Bronchial epithelial cell (primary cell): ENCODE measurements around the gene FASTKD1. TPM values are rescaled to one million over a fixed set of nuclear protein-coding genes. Genes with fewer than 3 reads are reported as not detected.
"Not testable (repeated sequence)": the region's sequence is repeated elsewhere in the genome, so short reads cannot be mapped to it uniquely, and the experiment has no call there.

Experiments
- DNase-seq: peaks from one replicate; pipeline ENCODE4 v3.0.0-alpha.2; 2010; ENCODE audit warnings: low read depth
- FAIRE-seq: peaks from 2 replicates; lab custom pipeline; 2011; peaks lifted over from hg19 to GRCh38; lab: Jason Lieb, UNC
- H3K27me3 ChIP-seq: 2 replicates; pipeline ENCODE4 v1.5.1; 2011; ENCODE audit warnings: low read length; ENCODE audit not compliant: control insufficient read depth, insufficient read depth
- H3K36me3 ChIP-seq: 2 replicates; pipeline ENCODE4 v1.5.1; 2011; ENCODE audit warnings: low read length; ENCODE audit not compliant: control insufficient read depth, insufficient read depth
- H3K4me3 ChIP-seq: 2 replicates; pipeline ENCODE4 v1.5.1; 2011; ENCODE audit warnings: mild to moderate bottlenecking, low read depth, low read length, control low read depth
- CTCF ChIP-seq: IDR thresholded peaks from 2 replicates; pipeline ENCODE4 v1.5.1; 2011; ENCODE audit warnings: mild to moderate bottlenecking, moderate library complexity, low read length, control low read depth, inconsistent platforms; ENCODE audit not compliant: insufficient read depth, severe bottlenecking
- total RNA-seq: library from RNA; depleted of rRNA; stranded (reverse); fragments of >200 nt; gene quantifications from 2 replicates; pipeline ENCODE4 v1.2.1, GENCODE V29; 2014

The FASTKD1 gene
- 15.5 and 15.8 TPM in 2 replicates for total RNA-seq

- Histone ChIP-seq H3K4me3 (peak within 1 kb of the TSS; percentile 60), H3K36me3 (no peaks in the 10 kb centered on the region), H3K27me3 (no peaks in the 10 kb centered on the region)
- peak; percentile 84 for DNase-seq
- no peak for FAIRE-seq
- no peak for TF ChIP-seq CTCF
Measured at GRCh38 chr2:169573160-169573973, at the start of gene FASTKD1. Gene FASTKD1, minus strand, starts transcription at chr2:169573865. Its CDS starts 1,836 bp downstream, at chr2:169572029.

- H3K36me3 ChIP-seq = peaks cover 5% of the 10 kb centered on the region
- H3K4me3 ChIP-seq = no peak overlapping the region
- DNase-seq (no peak), FAIRE-seq (no peak)
- no peaks in the 10 kb centered on the region for H3K27me3 ChIP-seq
- TF ChIP-seq CTCF = no peak
Measured at GRCh38 chr2:169623235-169623634, 49.6 kb upstream of the FASTKD1 start.

GRCh38 chr2:169620509-169620908 is 46.8 kb upstream of the FASTKD1 start:
- FAIRE-seq = no peak
- Histone ChIP-seq H3K27me3 (no peaks in the 10 kb centered on the region), H3K36me3 (peaks cover 4% of the 10 kb centered on the region), H3K4me3 (no peak overlapping the region)
- no peak for DNase-seq
- TF ChIP-seq CTCF = no peak

GRCh38 chr2:169619946-169620345 is 46.3 kb upstream of the FASTKD1 start:
- Histone ChIP-seq H3K27me3 (no peaks in the 10 kb centered on the region), H3K36me3 (peaks cover 5% of the 10 kb centered on the region), H3K4me3 (no peak overlapping the region)
- FAIRE-seq (no peak), DNase-seq (no peak)
- no peak for TF ChIP-seq CTCF

- H3K27me3 ChIP-seq, H3K36me3 ChIP-seq, H3K4me3 ChIP-seq, DNase-seq, FAIRE-seq: not testable (repeated sequence)
Measured at GRCh38 chr2:169615982-169616381, 42.3 kb upstream of the FASTKD1 start.

GRCh38 chr2:169613876-169614275 is 40.2 kb upstream of the FASTKD1 start:
- H3K36me3 ChIP-seq = peaks cover 3% of the 10 kb centered on the region
- H3K27me3 ChIP-seq = no peaks in the 10 kb centered on the region
- no peak for TF ChIP-seq CTCF
- FAIRE-seq = no peak
- no peak overlapping the region for H3K4me3 ChIP-seq
- DNase-seq = no peak
